GM18526 (cell line): ENCODE data around the gene SSH3.

Experiments
- POLR2A ChIP-seq: IDR thresholded peaks from 3 replicates; pipeline ENCODE4 v1.6.1; 2011; ENCODE audit not compliant: insufficient read length; ENCODE audit errors: extremely low read depth

The SSH3 gene

GRCh38 chr11:67273260-67273990 lies 29.9 kb upstream of the SSH3 start:
- no peak for TF ChIP-seq POLR2A

GRCh38 chr11:67274768-67275605 lies 28.3 kb upstream of the SSH3 start:
- no peak for TF ChIP-seq POLR2A

- TF ChIP-seq POLR2A: no peak
Measured at GRCh38 chr11:67275606-67276409, 27.5 kb upstream of the SSH3 start.

GRCh38 chr11:67276781-67277230 lies 26.5 kb upstream of the SSH3 start:
- TF ChIP-seq POLR2A: no peak

- TF ChIP-seq POLR2A: peak; percentile 55
Measured at GRCh38 chr11:67277231-67277961, 25.9 kb upstream of the SSH3 start.

GRCh38 chr11:67278135-67278938 lies 25.0 kb upstream of the SSH3 start:
- no peak for TF ChIP-seq POLR2A

GRCh38 chr11:67278939-67279588 lies 24.3 kb upstream of the SSH3 start:
- no peak for TF ChIP-seq POLR2A

GRCh38 chr11:67279589-67280340 lies 23.6 kb upstream of the SSH3 start:
- no peak for TF ChIP-seq POLR2A

- no peak for TF ChIP-seq POLR2A
Measured at GRCh38 chr11:67280341-67280787, 23.0 kb upstream of the SSH3 start.

- no peak for TF ChIP-seq POLR2A
Measured at GRCh38 chr11:67280788-67281551, 22.4 kb upstream of the SSH3 start.

GRCh38 chr11:67281552-67282150 lies 21.7 kb upstream of the SSH3 start:
- no peak for TF ChIP-seq POLR2A
